Adrenal gland (tissue), 12 donors: Measurements from ENCODE around the gene SS18. TPM values are rescaled to one million over a fixed set of nuclear protein-coding genes. Genes with fewer than 3 reads are reported as not detected.

Experiments
- DNase-seq, 7 donors: peaks; one replicate each; pipeline ENCODE4 v3.0.0-alpha.2; 2019 to 2020
- H3K27ac ChIP-seq, 5 donors: fragments of 200-600 bp; sonication (generic) in 4 of 5; 1 replicate in 3 of 5; 2 replicates in 2 of 5; pipeline versions ENCODE4 v1.5.1 to v1.8.0; 2016 to 2020; ENCODE audit warnings: mild to moderate bottlenecking in 1 of 5
- H3K27me3 ChIP-seq: fragments of 200-600 bp; 2 replicates; pipeline ENCODE4 v1.8.0; 2021
- H3K36me3 ChIP-seq, 2 donors: fragments of 200-600 bp; replicated peaks in 1 of 2; 1 replicate in 1 of 2; 2 replicates in 1 of 2; pipeline versions ENCODE4 v1.5.1 to v1.8.0; 2018 to 2022
- H3K4me1 ChIP-seq, 2 donors: fragments of 200-600 bp; replicated peaks in 1 of 2; 1 replicate in 1 of 2; 2 replicates in 1 of 2; pipeline versions ENCODE4 v1.5.1 to v1.8.0; 2018 to 2021
- H3K4me3 ChIP-seq, 4 donors: fragments of 200-600 bp; sonication (generic) in 3 of 4; one replicate each; pipeline ENCODE4 v1.5.1; 2016 to 2018
- H3K9me3 ChIP-seq, 3 donors: fragments of 200-600 bp; sonication (generic) in 1 of 3; replicated peaks in 1 of 3; 1 replicate in 2 of 3; 2 replicates in 1 of 3; pipeline versions ENCODE4 v1.5.1 to v1.8.0; 2016 to 2021
- POLR2A ChIP-seq, 2 donors: fragments of 450-650 bp; IDR thresholded peaks; one replicate each; pipeline ENCODE4 v1.6.1; 2017; ENCODE audit warnings: antibody characterized with exemption in 2 of 2, mild to moderate bottlenecking in 2 of 2, moderate library complexity in 1 of 2
- WGBS, 4 donors: extraction: QIAGEN DNeasy Blood & Tissue Kit in 2 of 4; methylation state at CpG; one replicate each; pipeline versions ENCODE4 v1.1.5 to v1.1.7; 2013 to 2017; 5-methylcytosine and 5-hydroxymethylcytosine counted together
- intact Hi-C, 2 donors: fragments of 100-400 bp; cut with DNase I; formaldehyde crosslinking; loops; one replicate each; pipeline versions ENCODE4 v1.14.1 to v1.15.0; 2022 to 2023
- polyA plus RNA-seq, 3 donors: library from polyadenylated mRNA; stranded (reverse); fragments of 200-250 nt in 2 of 3; fragments of 350-450 nt in 1 of 3; fragmentation: Illumina TruSeq in 1 of 3; extraction: RNeasy Lipid Tissue Mini Kit (QIAGEN cat#74804) in 1 of 3; gene quantifications; one replicate each; pipeline ENCODE4 v1.2.3, GENCODE V29; 2013 to 2014
- total RNA-seq, 9 donors: library from RNA; depleted of rRNA in 4 of 9; stranded (reverse); fragments of >200 nt in 4 of 9; fragments of 120-200 nt in 1 of 9; fragmentation: NEBNext Ultra II Directional in 1 of 9; extraction: Animal tissue kit (Norgen Biotek cat#: 25700) in 1 of 9; gene quantifications; one replicate each; pipeline versions ENCODE4 v1.1.0 to v1.2.4, GENCODE V29; 2013 to 2023
- TF ChIP-seq, protein P1 (sequence below), 6 experiments: fragments of 450-650 bp in 4 of 6; fragments of 200-600 bp in 2 of 6; sonication (generic) in 1 of 6; IDR thresholded peaks; 1 replicate in 5 of 6; 2 replicates in 1 of 6; pipeline versions ENCODE4 v1.5.1 to v1.8.0; 2016 to 2021; ENCODE audit warnings: antibody characterized with exemption in 6 of 6, mild to moderate bottlenecking in 2 of 6, moderate library complexity in 1 of 6
- donor health status: healthy with polysubstance abuse.
- donor health status: Bipolar disorder and iron deficiency.
- donor health status: DM: yes; HTN: yes; CAD: no.
- donor health status: DM: no; HTN: no; CAD: no.
- donor health status: DM: no; HTN: no; CAD: no.
- donor health status: DM: yes; HTN: yes; CAD: no.

Gene SS18
- total and polyA plus RNA-seq, 12 donors: 34.3 to 163 (median 105) TPM

DNA sequence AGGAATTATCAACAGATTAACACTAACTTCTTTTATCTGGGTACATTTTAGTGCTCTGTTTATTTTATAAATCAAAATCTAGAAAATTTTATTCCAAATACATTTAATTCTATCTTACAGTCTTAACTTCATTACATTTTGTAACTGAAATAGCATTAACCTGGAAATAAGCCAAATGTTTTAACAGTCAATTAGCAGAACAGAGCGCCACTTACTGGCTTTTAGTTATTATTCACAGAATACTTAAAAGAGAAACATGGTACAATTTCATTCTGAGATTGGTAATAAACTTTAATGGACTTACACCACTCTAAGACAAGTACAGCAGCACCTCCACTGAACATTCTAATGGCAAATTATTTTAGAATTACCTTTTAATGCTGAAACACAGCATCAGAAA, 38.6 kb downstream of the SS18 start:
- Histone ChIP-seq H3K9me3 (no peaks in the 10 kb centered on the region), H3K27me3 (no peaks in the 10 kb centered on the region), H3K27ac (no peak overlapping the region), H3K36me3 (peaks cover 0 to 38% of the 10 kb centered on the region in 2 donors), H3K4me3 (no peak overlapping the region), H3K4me1 (peaks cover 8 to 20% of the 10 kb centered on the region in 2 donors)
- WGBS, 4 donors: 67 to 75% (median 71%) methylated on average over 1 of the region's 1 CpG
- intact Hi-C loops: no loop called here
- TF ChIP-seq, protein P1, sequence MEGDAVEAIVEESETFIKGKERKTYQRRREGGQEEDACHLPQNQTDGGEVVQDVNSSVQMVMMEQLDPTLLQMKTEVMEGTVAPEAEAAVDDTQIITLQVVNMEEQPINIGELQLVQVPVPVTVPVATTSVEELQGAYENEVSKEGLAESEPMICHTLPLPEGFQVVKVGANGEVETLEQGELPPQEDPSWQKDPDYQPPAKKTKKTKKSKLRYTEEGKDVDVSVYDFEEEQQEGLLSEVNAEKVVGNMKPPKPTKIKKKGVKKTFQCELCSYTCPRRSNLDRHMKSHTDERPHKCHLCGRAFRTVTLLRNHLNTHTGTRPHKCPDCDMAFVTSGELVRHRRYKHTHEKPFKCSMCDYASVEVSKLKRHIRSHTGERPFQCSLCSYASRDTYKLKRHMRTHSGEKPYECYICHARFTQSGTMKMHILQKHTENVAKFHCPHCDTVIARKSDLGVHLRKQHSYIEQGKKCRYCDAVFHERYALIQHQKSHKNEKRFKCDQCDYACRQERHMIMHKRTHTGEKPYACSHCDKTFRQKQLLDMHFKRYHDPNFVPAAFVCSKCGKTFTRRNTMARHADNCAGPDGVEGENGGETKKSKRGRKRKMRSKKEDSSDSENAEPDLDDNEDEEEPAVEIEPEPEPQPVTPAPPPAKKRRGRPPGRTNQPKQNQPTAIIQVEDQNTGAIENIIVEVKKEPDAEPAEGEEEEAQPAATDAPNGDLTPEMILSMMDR (IDR thresholded peaks at IDR 0.05): peak in 1 of 6 experiments; percentile 12
- no peak for TF ChIP-seq POLR2A (IDR thresholded peaks at IDR 0.05)
- DNase-seq: no peak

DNA sequence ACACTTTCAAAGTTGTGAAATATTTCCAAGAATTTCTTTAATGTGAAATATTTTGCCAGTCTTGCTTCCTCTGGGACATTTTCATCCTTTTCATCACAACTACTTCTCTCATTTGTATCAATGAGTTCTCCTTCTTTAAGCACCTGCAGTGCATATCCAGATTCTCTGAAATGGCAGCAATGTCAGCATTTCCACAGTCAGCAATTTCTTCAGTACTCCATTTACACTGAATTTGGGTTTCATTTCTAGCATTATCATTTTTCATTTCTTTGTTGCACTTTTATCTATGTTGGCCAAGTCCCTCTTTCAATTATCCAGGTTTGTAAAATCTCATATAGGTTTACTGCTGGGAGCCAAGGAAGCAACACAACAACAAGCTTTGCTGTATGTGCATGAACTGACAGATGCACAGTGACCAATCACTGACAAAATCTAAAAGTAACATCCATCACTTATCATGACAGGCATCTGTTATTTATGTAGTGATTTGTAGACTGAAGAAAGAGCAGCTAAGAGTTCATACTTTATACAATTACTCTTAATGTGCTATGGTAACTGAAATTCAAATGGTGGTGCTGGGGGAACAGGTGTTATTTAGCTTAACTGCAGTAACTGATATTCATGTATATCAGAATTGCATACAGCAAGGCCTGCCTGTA, 43.9 kb downstream of the SS18 start:
- no peaks in the 10 kb centered on the region for H3K27me3 ChIP-seq
- no peak for TF ChIP-seq POLR2A (IDR thresholded peaks at IDR 0.05)
- TF ChIP-seq, protein P1 (IDR thresholded peaks at IDR 0.05): no peak
- no peaks in the 10 kb centered on the region for H3K36me3 ChIP-seq
- no peak for DNase-seq
- H3K4me1 ChIP-seq: peaks cover 0 to 16% of the 10 kb centered on the region in 2 donors
- H3K9me3 ChIP-seq: no peaks in the 10 kb centered on the region
- no peak overlapping the region for H3K4me3 ChIP-seq
- intact Hi-C loops: no loop called here
- H3K27ac ChIP-seq: no peak overlapping the region

DNA sequence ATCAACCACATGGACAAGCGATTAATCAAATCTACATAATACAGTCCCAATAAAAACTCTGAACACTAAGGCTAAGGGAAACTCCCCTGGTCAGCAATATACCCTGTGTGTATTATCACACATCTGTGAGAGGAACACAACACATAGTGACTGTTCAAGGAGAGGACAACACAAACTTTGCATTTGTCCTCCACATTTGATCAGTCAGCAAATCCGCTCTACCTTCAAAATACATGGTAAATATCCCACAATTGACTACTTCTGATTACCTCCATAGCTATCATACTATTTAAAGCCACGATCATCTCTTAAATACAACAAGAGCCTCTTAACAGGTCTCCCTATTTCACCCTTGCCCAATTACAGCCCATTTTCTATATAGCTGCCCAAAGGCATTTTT, 45.6 kb downstream of the SS18 start:
- WGBS, 4 donors: 95 to 100% (median 98%) methylated on average over 3 of the region's 3 CpGs
- intact Hi-C loops: no loop called here
- no peaks in the 10 kb centered on the region for H3K9me3 ChIP-seq

DNA sequence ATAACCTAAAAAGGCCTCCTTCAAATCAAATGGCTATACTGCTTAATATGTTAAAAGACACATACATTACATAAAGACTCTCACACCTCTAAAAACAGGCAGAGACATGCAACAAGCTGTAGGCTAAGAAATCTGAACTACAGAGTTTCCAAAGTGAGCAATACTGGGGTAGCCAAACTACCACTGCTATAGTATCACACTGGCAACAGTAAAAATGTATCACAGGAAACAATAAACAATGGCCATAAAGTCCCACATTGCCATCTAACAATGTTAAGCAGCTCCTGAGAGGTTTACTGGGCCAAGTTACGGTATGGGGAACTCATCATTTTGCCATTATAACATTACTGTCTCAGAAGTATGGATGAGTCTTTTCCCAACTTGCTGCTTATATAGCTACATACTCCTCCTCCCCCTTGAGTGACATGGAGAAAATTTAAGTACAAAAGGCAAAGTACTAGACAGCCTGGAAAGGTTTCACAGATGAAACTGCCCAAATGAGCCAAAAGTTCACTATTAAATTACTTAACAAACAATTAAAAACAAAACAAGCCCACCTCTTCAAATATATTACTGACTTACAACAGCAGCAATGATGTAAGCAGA, 50.3 kb downstream of the SS18 start:
- Histone ChIP-seq H3K9me3 (no peaks in the 10 kb centered on the region), H3K27ac (no peak overlapping the region), H3K4me1 (peaks cover 5 to 6% of the 10 kb centered on the region in 2 donors), H3K27me3 (no peaks in the 10 kb centered on the region), H3K4me3 (no peak overlapping the region), H3K36me3 (peaks cover 0 to 23% of the 10 kb centered on the region in 2 donors)
- intact Hi-C loops: no loop called here
- DNase-seq: no peak
- TF ChIP-seq, protein P1 (IDR thresholded peaks at IDR 0.05): no peak
- no peak for TF ChIP-seq POLR2A (IDR thresholded peaks at IDR 0.05)
- WGBS, 4 donors: 84 to 100% (median 89%) methylated on average over 1 of the region's 1 CpG

More for the DNA sequence above, 45.6 kb downstream of the SS18 start:
- no peak for DNase-seq
- Histone ChIP-seq H3K27ac (no peak overlapping the region), H3K27me3 (no peaks in the 10 kb centered on the region), H3K4me1 (peaks cover 0 to 16% of the 10 kb centered on the region in 2 donors), H3K36me3 (no peaks in the 10 kb centered on the region), H3K4me3 (no peak overlapping the region)
- TF ChIP-seq, protein P1 (IDR thresholded peaks at IDR 0.05): no peak
- no peak for TF ChIP-seq POLR2A (IDR thresholded peaks at IDR 0.05)
